OCI-LY3 (cell line): ENCODE results near the gene STRIT1.

Experiments
- H2AFZ ChIP-seq: fragments of 200-600, 300-600 bp; shearing (Covaris generic); 2 replicates; pipeline ENCODE4 v1.6.0; 2014; ENCODE audit warnings: antibody characterized with exemption, low read depth, low read length
- H3K27ac ChIP-seq: fragments of 200-600, 300-600 bp; sonication (generic); 2 replicates; pipeline ENCODE4 v1.5.1; 2014; ENCODE audit warnings: mild to moderate bottlenecking, low read length, moderate library complexity, mixed read lengths
- H3K27me3 ChIP-seq: fragments of 200-600, 300-600 bp; sonication (generic); 2 replicates; pipeline ENCODE4 v1.6.1; 2014; ENCODE audit warnings: low read depth, low read length, mixed read lengths
- H3K36me3 ChIP-seq: fragments of 200-600, 300-600 bp; sonication (generic); replicated peaks from 2 replicates; pipeline ENCODE3; 2014; ENCODE audit warnings: low read depth, low read length, mixed read lengths
- H3K4me1 ChIP-seq: fragments of 300-600, 200-600 bp; sonication (generic); 2 replicates; pipeline ENCODE4 v1.6.1; 2014; ENCODE audit warnings: low read length, mixed read lengths
- H3K4me2 ChIP-seq: fragments of 200-600, 300-600 bp; sonication (generic); 2 replicates; pipeline ENCODE4 v1.6.1; 2014; ENCODE audit warnings: low read length, mixed read lengths
- H3K4me3 ChIP-seq: fragments of 300-600, 200-600 bp; sonication (generic); 2 replicates; pipeline ENCODE4 v1.5.1; 2014; ENCODE audit warnings: antibody characterized with exemption, mild to moderate bottlenecking, low read length, moderate library complexity
- H3K79me2 ChIP-seq: fragments of 300-600, 200-600 bp; shearing (Covaris generic); 2 replicates; pipeline ENCODE4 v1.6.1; 2014; ENCODE audit warnings: mild to moderate bottlenecking, low read length, mixed read lengths
- H3K9ac ChIP-seq: fragments of 300-600, 200-600 bp; shearing (Covaris generic); 2 replicates; pipeline ENCODE4 v1.6.0; 2014; ENCODE audit warnings: mild to moderate bottlenecking, low read length, moderate library complexity
- H3K9me3 ChIP-seq: fragments of 200-600, 300-600 bp; shearing (Covaris generic); 2 replicates; pipeline ENCODE4 v1.6.1; 2014; ENCODE audit warnings: low read length, mixed read lengths; ENCODE audit not compliant: insufficient read depth
- H4K20me1 ChIP-seq: fragments of 200-600, 300-600 bp; sonication (generic); 2 replicates; pipeline ENCODE4 v1.6.1; 2016; ENCODE audit warnings: low read length, mixed read lengths; ENCODE audit not compliant: insufficient read depth
- CTCF ChIP-seq: fragments of 200-600, 300-600 bp; sonication (generic); IDR thresholded peaks from 2 replicates; pipeline ENCODE4 v1.5.1; 2014; ENCODE audit warnings: antibody characterized with exemption, low read length, low read depth
- EZH2phosphoT487 ChIP-seq: fragments of 200-600 bp; shearing (Covaris generic); IDR thresholded peaks from 2 replicates; pipeline ENCODE4 v1.6.1; 2018; ENCODE audit warnings: antibody characterized with exemption, mixed run types, low read depth

STRIT1 gene

DNA sequence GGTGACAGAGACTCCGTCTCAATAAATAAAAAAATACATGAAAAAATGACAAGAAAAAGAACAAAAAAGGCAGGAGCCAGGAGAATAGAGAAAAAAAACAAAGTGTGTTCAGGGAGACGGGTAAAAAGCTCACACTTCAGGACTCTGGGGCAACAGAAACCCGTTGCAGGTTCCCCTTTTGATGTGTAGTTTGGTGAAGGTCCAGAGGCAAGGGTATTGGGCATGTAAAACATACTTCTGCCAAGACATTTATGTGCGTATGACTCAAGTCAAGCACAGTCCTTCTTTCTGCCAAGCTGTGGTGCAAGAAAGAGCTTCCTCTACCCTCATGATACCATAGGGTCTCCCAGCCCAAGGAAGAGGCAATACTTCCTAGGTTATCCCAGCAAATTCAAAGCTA, 33.4 kb upstream of the STRIT1 start:
- no peak overlapping the region for H3K9ac ChIP-seq
- H3K4me3 ChIP-seq = no peak overlapping the region
- H3K4me2 ChIP-seq = no peak overlapping the region
- H3K9me3 ChIP-seq = no peaks in the 10 kb centered on the region
- no peaks in the 10 kb centered on the region for H4K20me1 ChIP-seq
- H2AFZ ChIP-seq = no peak overlapping the region
- H3K79me2 ChIP-seq = no peaks in the 10 kb centered on the region
- TF ChIP-seq EZH2phosphoT487 (no peak), CTCF (no peak)
- H3K4me1 ChIP-seq = peaks cover 8% of the 10 kb centered on the region; the same call in 1 of the 2 replicates
- H3K27ac ChIP-seq = no peak overlapping the region
- H3K27me3 ChIP-seq = no peaks in the 10 kb centered on the region
- no peaks in the 10 kb centered on the region for H3K36me3 ChIP-seq

DNA sequence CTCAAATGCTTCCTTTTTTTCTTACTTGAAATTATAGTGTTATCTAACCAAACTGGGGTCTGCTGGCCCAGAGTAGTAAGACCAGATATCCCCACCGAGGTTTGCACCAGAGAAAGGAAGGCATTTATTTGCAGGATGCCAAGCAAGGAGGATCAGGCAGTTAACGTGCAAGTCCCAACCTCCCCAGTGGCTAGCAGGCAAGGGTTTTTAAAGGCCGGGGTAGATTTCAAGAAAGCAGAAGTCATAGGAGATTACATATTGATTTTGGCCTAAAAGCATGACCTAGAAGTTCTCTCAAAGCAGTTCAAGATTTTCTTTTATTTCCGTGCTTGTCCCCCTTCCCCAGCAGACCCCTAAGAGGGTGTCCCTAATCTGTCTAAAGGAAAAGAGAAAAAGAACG, 32.8 kb upstream of the STRIT1 start:
- Histone ChIP-seq H3K9ac (no peak overlapping the region), H3K36me3 (no peaks in the 10 kb centered on the region), H3K27ac (no peak overlapping the region), H3K27me3 (no peaks in the 10 kb centered on the region), H3K9me3 (no peaks in the 10 kb centered on the region), H4K20me1 (no peaks in the 10 kb centered on the region), H3K4me2 (no peak overlapping the region), H3K4me1 (peaks cover 10% of the 10 kb centered on the region), H3K79me2 (no peaks in the 10 kb centered on the region), H2AFZ (peak overlapping the region; percentile 99; the same call in 1 of the 2 replicates), H3K4me3 (no peak overlapping the region)
- TF ChIP-seq CTCF (no peak), EZH2phosphoT487 (no peak)

GRCh38 chr3:155325263-155325835, 31.9 kb upstream of the STRIT1 start:
- no peaks in the 10 kb centered on the region for H3K36me3 ChIP-seq
- H2AFZ ChIP-seq = peak overlapping the region; percentile 99
- peak overlapping the region; percentile 43 for H3K9ac ChIP-seq
- H3K79me2 ChIP-seq = no peaks in the 10 kb centered on the region
- peaks cover 19% of the 10 kb centered on the region for H3K4me1 ChIP-seq
- H3K4me3 ChIP-seq = peak overlapping the region; percentile 71
- TF ChIP-seq CTCF (peak; percentile 23), EZH2phosphoT487 (no peak)
- no peak overlapping the region for H3K27ac ChIP-seq
- peak overlapping the region; percentile 78 for H3K4me2 ChIP-seq
- no peaks in the 10 kb centered on the region for H3K9me3 ChIP-seq
- no peaks in the 10 kb centered on the region for H3K27me3 ChIP-seq
- H4K20me1 ChIP-seq = no peaks in the 10 kb centered on the region

- no peak overlapping the region for H2AFZ ChIP-seq
- H3K4me1 ChIP-seq = peaks cover 19% of the 10 kb centered on the region
- no peaks in the 10 kb centered on the region for H4K20me1 ChIP-seq
- TF ChIP-seq CTCF = peak; percentile 90
- no peak for TF ChIP-seq EZH2phosphoT487
- H3K9me3 ChIP-seq = no peaks in the 10 kb centered on the region
- H3K79me2 ChIP-seq = no peaks in the 10 kb centered on the region
- H3K27ac ChIP-seq = no peak overlapping the region
- no peak overlapping the region for H3K4me2 ChIP-seq
- no peak overlapping the region for H3K4me3 ChIP-seq
- H3K27me3 ChIP-seq = no peaks in the 10 kb centered on the region
- no peak overlapping the region for H3K9ac ChIP-seq
- no peaks in the 10 kb centered on the region for H3K36me3 ChIP-seq
These were observed 29.7 kb upstream of the STRIT1 start for GRCh38 chr3:155323063-155323666.
